ENCODE results near the gene TRAPPC8. TPM values are rescaled to one million over a fixed set of nuclear protein-coding genes. Genes with fewer than 3 reads are reported as not detected.

The TRAPPC8 gene
- polyA plus RNA-seq, 2 of the 4 experiments (the other 2 are of a cell fraction): 12.2 to 41.8 TPM

- TF ChIP-seq NR3C1 (IDR thresholded peaks at IDR 0.05) (no peak), RCOR1 (IDR thresholded peaks at IDR 0.05; ENCODE audit: low read depth, low read length) (no peak), JUNB (IDR thresholded peaks at IDR 0.05) (no peak), ZFP36 (IDR thresholded peaks at IDR 0.05; ENCODE audit: borderline replicate concordance, partially characterized antibody) (no peak), MYC (IDR thresholded peaks at IDR 0.05; ENCODE audit: borderline replicate concordance, low read length) (no peak), EHF (CRISPR knock-in tag; IDR thresholded peaks at IDR 0.05) (no peak), EHMT2 (IDR thresholded peaks at IDR 0.05; ENCODE audit: low read depth) (no peak), E2F6 (IDR thresholded peaks at IDR 0.05; ENCODE audit: borderline replicate concordance, low read depth) (no peak), SMC3 (IDR thresholded peaks at IDR 0.05) (no peak), TFCP2L1 (CRISPR knock-in tag; IDR thresholded peaks at IDR 0.05) (no peak), BHLHE40 (IDR thresholded peaks at IDR 0.05; ENCODE audit: low read depth, low read length) (no peak), SREBF2 (IDR thresholded peaks at IDR 0.05) (no peak), FOSB (CRISPR knock-in tag; IDR thresholded peaks at IDR 0.05) (no peak), ESRRA (IDR thresholded peaks at IDR 0.05; ENCODE audit: borderline replicate concordance, low read length) (no peak), MAFK (IDR thresholded peaks at IDR 0.05; ENCODE audit: partially characterized antibody) (no peak), MAZ (IDR thresholded peaks at IDR 0.05; ENCODE audit: borderline replicate concordance, low read depth, low read length) (no peak)
- TF ChIP-seq, protein P1, sequence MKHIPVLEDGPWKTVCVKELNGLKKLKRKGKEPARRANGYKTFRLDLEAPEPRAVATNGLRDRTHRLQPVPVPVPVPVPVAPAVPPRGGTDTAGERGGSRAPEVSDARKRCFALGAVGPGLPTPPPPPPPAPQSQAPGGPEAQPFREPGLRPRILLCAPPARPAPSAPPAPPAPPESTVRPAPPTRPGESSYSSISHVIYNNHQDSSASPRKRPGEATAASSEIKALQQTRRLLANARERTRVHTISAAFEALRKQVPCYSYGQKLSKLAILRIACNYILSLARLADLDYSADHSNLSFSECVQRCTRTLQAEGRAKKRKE (CRISPR knock-in tag; IDR thresholded peaks at IDR 0.05; ENCODE audit: low read depth): no peak
- TF ChIP-seq, protein P2, sequence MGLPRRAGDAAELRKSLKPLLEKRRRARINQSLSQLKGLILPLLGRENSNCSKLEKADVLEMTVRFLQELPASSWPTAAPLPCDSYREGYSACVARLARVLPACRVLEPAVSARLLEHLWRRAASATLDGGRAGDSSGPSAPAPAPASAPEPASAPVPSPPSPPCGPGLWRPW (IDR thresholded peaks at IDR 0.05): no peak
- TF ChIP-seq, protein P3, sequence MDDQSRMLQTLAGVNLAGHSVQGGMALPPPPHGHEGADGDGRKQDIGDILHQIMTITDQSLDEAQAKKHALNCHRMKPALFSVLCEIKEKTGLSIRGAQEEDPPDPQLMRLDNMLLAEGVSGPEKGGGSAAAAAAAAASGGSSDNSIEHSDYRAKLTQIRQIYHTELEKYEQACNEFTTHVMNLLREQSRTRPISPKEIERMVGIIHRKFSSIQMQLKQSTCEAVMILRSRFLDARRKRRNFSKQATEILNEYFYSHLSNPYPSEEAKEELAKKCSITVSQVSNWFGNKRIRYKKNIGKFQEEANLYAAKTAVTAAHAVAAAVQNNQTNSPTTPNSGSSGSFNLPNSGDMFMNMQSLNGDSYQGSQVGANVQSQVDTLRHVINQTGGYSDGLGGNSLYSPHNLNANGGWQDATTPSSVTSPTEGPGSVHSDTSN (IDR thresholded peaks at IDR 0.05): no peak
- POLR2A ChIA-PET: no interaction called here
- no peaks in the 10 kb centered on the region for H3K4me1 ChIP-seq
- WGBS (ENCODE audit: missing lambda C conversion rate): 63% methylated on average over 5 of the region's 5 CpGs
- no peak overlapping the region for H3K4me2 ChIP-seq
- ATAC-seq: no peak
- no peak for FAIRE-seq
- H3K27ac ChIP-seq: no peak overlapping the region
- no peak overlapping the region for H3K4me3 ChIP-seq
- H3K9me3 ChIP-seq: no peaks in the 10 kb centered on the region
- DNase-seq (ENCODE audit: low read depth in 1 of 2, low spot score in 1 of 2): no peak
- CTCF ChIA-PET: interaction anchor here (0.6 to 4.3 kb wide), 3 partner anchors 12 to 22 kb away, joined by 3 to 15 read pairs (median 4); no protein-coding TSS in a partner anchor
These were observed 22.5 kb upstream of the TRAPPC8 start for GRCh38 chr18:31965316-31965970.

DNA sequence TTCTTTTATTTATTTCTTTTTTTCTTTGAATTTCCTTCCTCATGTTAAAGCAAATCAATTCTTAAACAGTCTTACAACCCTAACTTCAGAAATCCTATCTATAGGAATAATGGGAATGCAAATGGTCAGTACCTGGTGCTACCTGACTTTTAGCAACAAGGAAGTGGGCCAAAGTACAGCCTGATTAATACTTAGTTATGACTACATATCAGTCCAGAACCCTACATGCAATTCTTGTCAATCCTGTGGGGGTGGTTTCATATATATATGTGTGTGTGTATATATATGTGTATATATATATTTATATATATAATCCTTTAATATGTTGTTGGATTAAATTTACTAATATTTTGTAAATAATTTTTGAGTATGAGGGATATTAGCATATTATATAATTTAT, 14.8 kb upstream of the TRAPPC8 start:
- Histone ChIP-seq H3K4me1 (peaks cover 6% of the 10 kb centered on the region; the same call in 2 of the 3 replicates), H3K9me3 (no peaks in the 10 kb centered on the region), H3K27ac (no peak overlapping the region), H3K4me3 (no peak overlapping the region), H3K4me2 (no peak overlapping the region)
- DNase-seq (ENCODE audit: low read depth in 1 of 2, low spot score in 1 of 2) (no peak), ATAC-seq (no peak), FAIRE-seq (no peak)
- ChIA-PET CTCF (no interaction called here), POLR2A (no interaction called here)
- TF ChIP-seq, protein P4, sequence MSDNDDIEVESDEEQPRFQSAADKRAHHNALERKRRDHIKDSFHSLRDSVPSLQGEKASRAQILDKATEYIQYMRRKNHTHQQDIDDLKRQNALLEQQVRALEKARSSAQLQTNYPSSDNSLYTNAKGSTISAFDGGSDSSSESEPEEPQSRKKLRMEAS (IDR thresholded peaks at IDR 0.05): no peak
- TF ChIP-seq ZC3H11A (IDR thresholded peaks at IDR 0.05) (no peak), JUNB (IDR thresholded peaks at IDR 0.05) (no peak), REST (IDR thresholded peaks at IDR 0.05) (no peak), CEBPB (IDR thresholded peaks at IDR 0.05) (no peak), GATA3 (IDR thresholded peaks at IDR 0.05; ENCODE audit: borderline replicate concordance) (no peak), RAD21 (conservative IDR thresholded peaks at IDR 0.05 in 1 of 2, IDR thresholded peaks at IDR 0.05 in 1 of 2) (no peak), EP300 (IDR thresholded peaks at IDR 0.05) (no peak), ZSCAN20 (CRISPR knock-in tag; IDR thresholded peaks at IDR 0.05) (no peak), POLR2AphosphoS2 (conservative IDR thresholded peaks at IDR 0.05; ENCODE audit: low read length) (no peak), MAZ (IDR thresholded peaks at IDR 0.05; ENCODE audit: borderline replicate concordance, low read depth, low read length) (no peak), FOXS1 (CRISPR knock-in tag; IDR thresholded peaks at IDR 0.05) (no peak), MYC (IDR thresholded peaks at IDR 0.05; ENCODE audit: borderline replicate concordance, low read length) (no peak), PHF8 (IDR thresholded peaks at IDR 0.05; ENCODE audit: borderline replicate concordance, low read depth) (no peak)
- TF ChIP-seq, protein P5, sequence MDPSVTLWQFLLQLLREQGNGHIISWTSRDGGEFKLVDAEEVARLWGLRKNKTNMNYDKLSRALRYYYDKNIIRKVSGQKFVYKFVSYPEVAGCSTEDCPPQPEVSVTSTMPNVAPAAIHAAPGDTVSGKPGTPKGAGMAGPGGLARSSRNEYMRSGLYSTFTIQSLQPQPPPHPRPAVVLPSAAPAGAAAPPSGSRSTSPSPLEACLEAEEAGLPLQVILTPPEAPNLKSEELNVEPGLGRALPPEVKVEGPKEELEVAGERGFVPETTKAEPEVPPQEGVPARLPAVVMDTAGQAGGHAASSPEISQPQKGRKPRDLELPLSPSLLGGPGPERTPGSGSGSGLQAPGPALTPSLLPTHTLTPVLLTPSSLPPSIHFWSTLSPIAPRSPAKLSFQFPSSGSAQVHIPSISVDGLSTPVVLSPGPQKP (IDR thresholded peaks at IDR 0.05; ENCODE audit: low read depth, low read length): no peak

Data from A549 (cell line).